MM.1S (cell line): ENCODE measurements around the gene OR4D6.

Source experiments
- EZH2 ChIP-seq: fragments of 300-600 bp; sonication (generic); optimal IDR thresholded peaks from 2 replicates; pipeline ENCODE3; 2017; ENCODE audit warnings: low read depth, mild to moderate bottlenecking, antibody characterized with exemption, low read length, mixed read lengths
- TF ChIP-seq, protein P1 (sequence below): fragments of 300-600 bp; sonication (generic); IDR thresholded peaks from 2 replicates; pipeline ENCODE4 v1.5.1; 2016; ENCODE audit warnings: antibody characterized with exemption, low read length, mixed read lengths

DNA sequence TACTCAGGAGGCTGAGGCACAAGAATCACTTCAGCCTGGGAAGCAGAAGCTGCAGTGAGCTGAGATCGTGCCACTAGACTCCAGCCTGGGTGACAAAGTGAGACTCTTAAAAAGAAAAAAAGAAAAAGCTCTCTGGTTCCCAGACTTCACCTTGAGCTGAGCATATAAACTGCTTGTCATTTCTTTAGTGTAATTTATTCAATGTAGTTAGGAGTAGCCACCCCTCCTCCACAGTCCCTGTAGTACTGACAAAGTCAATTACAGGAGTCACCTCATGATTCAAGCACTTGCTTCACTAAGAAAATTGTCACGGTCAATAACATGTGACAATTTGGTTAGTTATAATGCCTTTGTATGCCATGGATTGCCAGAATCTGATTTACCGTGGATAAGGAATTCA, 23.6 kb downstream of the OR4D6 start:
- TF ChIP-seq, protein P1, sequence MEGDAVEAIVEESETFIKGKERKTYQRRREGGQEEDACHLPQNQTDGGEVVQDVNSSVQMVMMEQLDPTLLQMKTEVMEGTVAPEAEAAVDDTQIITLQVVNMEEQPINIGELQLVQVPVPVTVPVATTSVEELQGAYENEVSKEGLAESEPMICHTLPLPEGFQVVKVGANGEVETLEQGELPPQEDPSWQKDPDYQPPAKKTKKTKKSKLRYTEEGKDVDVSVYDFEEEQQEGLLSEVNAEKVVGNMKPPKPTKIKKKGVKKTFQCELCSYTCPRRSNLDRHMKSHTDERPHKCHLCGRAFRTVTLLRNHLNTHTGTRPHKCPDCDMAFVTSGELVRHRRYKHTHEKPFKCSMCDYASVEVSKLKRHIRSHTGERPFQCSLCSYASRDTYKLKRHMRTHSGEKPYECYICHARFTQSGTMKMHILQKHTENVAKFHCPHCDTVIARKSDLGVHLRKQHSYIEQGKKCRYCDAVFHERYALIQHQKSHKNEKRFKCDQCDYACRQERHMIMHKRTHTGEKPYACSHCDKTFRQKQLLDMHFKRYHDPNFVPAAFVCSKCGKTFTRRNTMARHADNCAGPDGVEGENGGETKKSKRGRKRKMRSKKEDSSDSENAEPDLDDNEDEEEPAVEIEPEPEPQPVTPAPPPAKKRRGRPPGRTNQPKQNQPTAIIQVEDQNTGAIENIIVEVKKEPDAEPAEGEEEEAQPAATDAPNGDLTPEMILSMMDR = no peak
- TF ChIP-seq EZH2 = no peak
